Measurements from ENCODE around the gene GIT2. TPM values are rescaled to one million over a fixed set of nuclear protein-coding genes. Genes with fewer than 3 reads are reported as not detected.
A peak's percentile ranks its signal among the peaks of the same experiment; 100 is the strongest.

GIT2 gene
- total and polyA plus RNA-seq, 2 of the 13 experiments (the other 11 are each of a cell fraction or from before 2014, with no cell fraction given), result 18.4 to 19.8 TPM

DNA sequence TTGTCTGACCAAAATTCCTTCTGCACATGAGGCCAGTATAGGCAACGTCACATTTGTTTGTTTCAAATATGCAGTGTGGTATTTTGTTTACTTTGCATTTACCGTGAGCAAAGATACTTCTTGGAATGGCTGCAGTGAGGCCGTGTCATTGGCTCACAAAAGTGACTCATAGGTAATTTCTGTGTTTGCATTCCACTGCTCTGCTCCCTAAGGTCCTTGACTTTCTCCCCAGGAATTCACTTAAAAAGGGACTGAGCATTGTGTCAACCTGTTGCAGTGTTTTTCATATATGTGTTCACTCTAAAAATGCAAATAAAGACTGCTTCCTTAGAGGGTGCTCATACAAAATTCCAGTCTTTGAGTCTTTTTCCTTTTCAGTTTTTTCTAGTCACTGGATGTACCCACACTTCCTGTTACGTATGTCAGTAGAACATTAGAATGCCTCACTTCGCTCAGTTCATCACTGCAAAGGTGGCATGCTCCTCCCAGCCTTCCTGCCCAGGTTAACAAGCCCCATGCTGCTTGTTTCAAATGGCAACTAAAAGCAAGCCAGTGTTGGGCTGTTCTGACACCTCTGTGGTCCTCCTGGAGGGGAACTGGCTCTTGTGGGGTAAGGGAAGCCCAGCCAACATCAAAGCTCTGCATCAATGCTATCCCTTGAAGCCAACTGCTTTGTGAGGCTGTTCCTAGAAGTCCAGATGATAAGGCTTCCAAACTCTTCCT, 43.1 kb upstream of the GIT2 start (continued):
- peak; percentile 67 for TF ChIP-seq ATF7 (IDR thresholded peaks at IDR 0.05)
- peak; percentile 34; the same call in 1 of the 2 replicates for TF ChIP-seq ATF7 (CRISPR knock-in tag; IDR thresholded peaks at IDR 0.05)
- no peak for TF ChIP-seq ZNF615 (CRISPR knock-in tag; IDR thresholded peaks at IDR 0.05; ENCODE audit: borderline replicate concordance)
- TF ChIP-seq, protein P1, sequence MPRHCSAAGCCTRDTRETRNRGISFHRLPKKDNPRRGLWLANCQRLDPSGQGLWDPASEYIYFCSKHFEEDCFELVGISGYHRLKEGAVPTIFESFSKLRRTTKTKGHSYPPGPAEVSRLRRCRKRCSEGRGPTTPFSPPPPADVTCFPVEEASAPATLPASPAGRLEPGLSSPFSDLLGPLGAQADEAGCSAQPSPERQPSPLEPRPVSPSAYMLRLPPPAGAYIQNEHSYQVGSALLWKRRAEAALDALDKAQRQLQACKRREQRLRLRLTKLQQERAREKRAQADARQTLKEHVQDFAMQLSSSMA (CRISPR knock-in tag; IDR thresholded peaks at IDR 0.05), result 0 out of 2 replicates have a peak, but pooled peaks have one; percentile 31
- peak; percentile 31 for TF ChIP-seq JARID2 (CRISPR knock-in tag; IDR thresholded peaks at IDR 0.05; ENCODE audit: insufficient replicate concordance)
- TF ChIP-seq HES4 (CRISPR knock-in tag; IDR thresholded peaks at IDR 0.05; ENCODE audit: borderline replicate concordance), result no peak
- TF ChIP-seq, protein P2, sequence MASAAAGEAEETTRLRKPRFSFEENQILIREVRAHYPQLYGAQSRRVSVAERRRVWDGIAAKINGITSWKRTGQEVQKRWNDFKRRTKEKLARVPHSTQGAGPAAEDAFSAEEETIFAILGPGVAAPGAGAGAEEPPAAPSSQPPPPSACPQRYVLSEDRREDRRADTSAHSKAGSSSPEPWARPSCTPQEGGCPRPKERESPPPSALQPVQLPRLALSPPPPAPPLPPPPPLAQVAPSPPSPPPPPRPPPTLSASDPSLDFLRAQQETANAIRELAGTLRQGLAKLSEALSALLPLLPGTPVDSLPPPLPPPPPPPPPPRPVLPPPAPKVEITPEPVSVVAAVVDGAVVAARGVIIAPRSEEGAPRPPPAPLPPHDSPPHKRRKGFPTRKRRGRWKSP (CRISPR knock-in tag; IDR thresholded peaks at IDR 0.05), result 0 out of 2 replicates have a peak, but pooled peaks have one; percentile 40
- no peak for TF ChIP-seq MZF1 (CRISPR knock-in tag; IDR thresholded peaks at IDR 0.05; ENCODE audit: borderline replicate concordance)
- peak; percentile 25 for TF ChIP-seq GATA4 (IDR thresholded peaks at IDR 0.05; ENCODE audit: borderline replicate concordance, low read depth)
- TF ChIP-seq ZSCAN31 (CRISPR knock-in tag; IDR thresholded peaks at IDR 0.05; ENCODE audit: low read depth), result peak; percentile 79; the same call in 1 of the 2 replicates
- TF ChIP-seq FOXP1 (IDR thresholded peaks at IDR 0.05), result peak; percentile 96
- peak; percentile 97 for TF ChIP-seq FOXP1 (CRISPR knock-in tag; IDR thresholded peaks at IDR 0.05)
- peak; percentile 96 for TF ChIP-seq PHF21A (CRISPR knock-in tag; IDR thresholded peaks at IDR 0.05)
- no peak for TF ChIP-seq MBNL3 (CRISPR knock-in tag; conservative IDR thresholded peaks at IDR 0.05)
- no peak for TF ChIP-seq KDM5B (CRISPR knock-in tag; IDR thresholded peaks at IDR 0.05; ENCODE audit: borderline replicate concordance)
- TF ChIP-seq ZNF143 (CRISPR knock-in tag; IDR thresholded peaks at IDR 0.05), result no peak
- TF ChIP-seq HMG20A (CRISPR knock-in tag; IDR thresholded peaks at IDR 0.05; ENCODE audit: borderline replicate concordance), result peak; percentile 82; the same call in 1 of the 2 replicates
- TF ChIP-seq, protein P3, sequence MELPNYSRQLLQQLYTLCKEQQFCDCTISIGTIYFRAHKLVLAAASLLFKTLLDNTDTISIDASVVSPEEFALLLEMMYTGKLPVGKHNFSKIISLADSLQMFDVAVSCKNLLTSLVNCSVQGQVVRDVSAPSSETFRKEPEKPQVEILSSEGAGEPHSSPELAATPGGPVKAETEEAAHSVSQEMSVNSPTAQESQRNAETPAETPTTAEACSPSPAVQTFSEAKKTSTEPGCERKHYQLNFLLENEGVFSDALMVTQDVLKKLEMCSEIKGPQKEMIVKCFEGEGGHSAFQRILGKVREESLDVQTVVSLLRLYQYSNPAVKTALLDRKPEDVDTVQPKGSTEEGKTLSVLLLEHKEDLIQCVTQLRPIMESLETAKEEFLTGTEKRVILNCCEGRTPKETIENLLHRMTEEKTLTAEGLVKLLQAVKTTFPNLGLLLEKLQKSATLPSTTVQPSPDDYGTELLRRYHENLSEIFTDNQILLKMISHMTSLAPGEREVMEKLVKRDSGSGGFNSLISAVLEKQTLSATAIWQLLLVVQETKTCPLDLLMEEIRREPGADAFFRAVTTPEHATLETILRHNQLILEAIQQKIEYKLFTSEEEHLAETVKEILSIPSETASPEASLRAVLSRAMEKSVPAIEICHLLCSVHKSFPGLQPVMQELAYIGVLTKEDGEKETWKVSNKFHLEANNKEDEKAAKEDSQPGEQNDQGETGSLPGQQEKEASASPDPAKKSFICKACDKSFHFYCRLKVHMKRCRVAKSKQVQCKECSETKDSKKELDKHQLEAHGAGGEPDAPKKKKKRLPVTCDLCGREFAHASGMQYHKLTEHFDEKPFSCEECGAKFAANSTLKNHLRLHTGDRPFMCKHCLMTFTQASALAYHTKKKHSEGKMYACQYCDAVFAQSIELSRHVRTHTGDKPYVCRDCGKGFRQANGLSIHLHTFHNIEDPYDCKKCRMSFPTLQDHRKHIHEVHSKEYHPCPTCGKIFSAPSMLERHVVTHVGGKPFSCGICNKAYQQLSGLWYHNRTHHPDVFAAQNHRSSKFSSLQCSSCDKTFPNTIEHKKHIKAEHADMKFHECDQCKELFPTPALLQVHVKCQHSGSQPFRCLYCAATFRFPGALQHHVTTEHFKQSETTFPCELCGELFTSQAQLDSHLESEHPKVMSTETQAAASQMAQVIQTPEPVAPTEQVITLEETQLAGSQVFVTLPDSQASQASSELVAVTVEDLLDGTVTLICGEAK (IDR thresholded peaks at IDR 0.05), result no peak
- TF ChIP-seq, protein P3 (CRISPR knock-in tag; IDR thresholded peaks at IDR 0.05), result no peak; the same call in 1 of the 2 replicates

Measured in HepG2 (cell line).